A549 treated with AZD9567 at 1 μM for 4 hours (cell line): ENCODE measurements around the gene OR1K1. TPM values are rescaled to one million over a fixed set of nuclear protein-coding genes. Genes with fewer than 3 reads are reported as not detected.

Source experiments
- total RNA-seq: library from RNA; stranded (reverse); fragments of 200-300 nt; extraction: Qiagen RNA extraction; gene quantifications from 5 replicates; pipeline ENCODE4 v1.2.3, GENCODE V29; 2022; ENCODE audit not compliant: insufficient read depth

OR1K1 gene
- total RNA-seq = not detected in 5 replicates

GRCh38 chr9:122800066-122801060, at the start of gene OR1K1:
Gene OR1K1, plus strand, starts transcription at chr9:122800123. Its CDS starts 0 bp downstream, at chr9:122800123.

GRCh38 chr9:122788831-122789230, 11.1 kb upstream of the OR1K1 start, which contains the start of gene OR5C1:
Gene OR5C1, plus strand, starts transcription at chr9:122788933. Its CDS starts 0 bp downstream, at chr9:122788933.

Other genes starting within 250 kb of the OR1K1 start
- gene OR1N2, start 247.0 kb upstream of the OR1K1 start, total RNA-seq = not detected in 5 replicates
- not detected in 5 replicates for gene OR1L8, start 216.7 kb upstream of the OR1K1 start, total RNA-seq
- 0.11 TPM in 1 of 5 replicates, not detected in the others for gene OR1Q1, start 185.4 kb upstream of the OR1K1 start, total RNA-seq
- not detected in 5 replicates for gene OR1B1, start 142.5 kb upstream of the OR1K1 start, total RNA-seq
- gene OR1L1, start 138.4 kb upstream of the OR1K1 start, total RNA-seq = not detected in 5 replicates
- gene OR1L3, start 125.0 kb upstream of the OR1K1 start, total RNA-seq = not detected in 5 replicates
- not detected in 5 replicates for gene OR1L4, start 76.1 kb upstream of the OR1K1 start, total RNA-seq
- gene OR1L6, start 57.8 kb upstream of the OR1K1 start, total RNA-seq = not detected in 5 replicates
- gene OR5C1, start 11.2 kb upstream of the OR1K1 start, total RNA-seq = not detected in 5 replicates
- 15.2 to 16.8 TPM (median 16.7 TPM) in 5 replicates for gene PDCL, start 28.5 kb downstream of the OR1K1 start, total RNA-seq
- 17.0 to 27.1 TPM (median 21.9 TPM) in 5 replicates for gene RC3H2, start 105.2 kb downstream of the OR1K1 start, total RNA-seq
- gene ZBTB6, start 113.2 kb downstream of the OR1K1 start, total RNA-seq = 4.4 to 6.5 TPM (median 5.8 TPM) in 5 replicates
- 1.2 to 2.1 TPM (median 1.8 TPM) in 5 replicates for gene ZBTB26, start 131.4 kb downstream of the OR1K1 start, total RNA-seq
- gene RABGAP1, start 140.9 kb downstream of the OR1K1 start, total RNA-seq = 13.9 to 18.0 TPM (median 16.3 TPM) in 5 replicates
- gene GPR21, start 233.5 kb downstream of the OR1K1 start, total RNA-seq = not detected in 5 replicates